H1 (cell line): ENCODE results near the gene PKDREJ. TPM values are rescaled to one million over a fixed set of nuclear protein-coding genes. Genes with fewer than 3 reads are reported as not detected.

Source experiments
- BCL11A ChIP-seq, 2 experiments: IDR thresholded peaks; one replicate each; pipeline ENCODE4 v1.6.1; 2011; ENCODE audit warnings: low read depth in 2 of 2, low read length in 2 of 2, mild to moderate bottlenecking in 2 of 2
- GABPA ChIP-seq: IDR thresholded peaks from 2 replicates; pipeline ENCODE4 v1.6.1; 2011; ENCODE audit warnings: mild to moderate bottlenecking, low read length, moderate library complexity, borderline replicate concordance; ENCODE audit not compliant: insufficient read depth
- POLR2A ChIP-seq, 2 experiments: IDR thresholded peaks; 1 replicate in 1 of 2; 2 replicates in 1 of 2; pipeline ENCODE4 v1.6.1; 2011; ENCODE audit warnings: low read depth in 2 of 2, low read length in 2 of 2, mild to moderate bottlenecking in 2 of 2; ENCODE audit errors: control extremely low read depth in 1 of 2
- POU5F1 ChIP-seq: IDR thresholded peaks from 2 replicates; pipeline ENCODE4 v1.6.1; 2011; ENCODE audit warnings: low read depth, mild to moderate bottlenecking, low read length, moderate library complexity
- RAD21 ChIP-seq, 2 experiments: IDR thresholded peaks in 1 of 2; conservative IDR thresholded peaks in 1 of 2; 2 replicates each; pipeline ENCODE4 v1.6.1; 2011; ENCODE audit warnings: low read depth in 2 of 2, low read length in 2 of 2, improper control_type of control experiment in 1 of 2, inconsistent platforms in 1 of 2, mild to moderate bottlenecking in 1 of 2, moderate library complexity in 1 of 2
- polyA plus RNA-seq, 7 experiments: library from polyadenylated mRNA; depleted of rRNA in 3 of 7; stranded (reverse) in 5 of 7; unstranded in 2 of 7; fragments of >200 nt in 5 of 7; fragments of 200-250 nt in 2 of 7; gene quantifications; 1 replicate in 5 of 7; 2 replicates in 1 of 7; 4 replicates in 1 of 7; pipeline versions ENCODE4 v1.2.1 to v1.2.3, GENCODE V29; 2011 to 2013; ENCODE audit warnings: missing spikeins in 2 of 7, mixed read lengths in 2 of 7
- total RNA-seq: library from RNA; stranded (reverse); fragmentation: NEBNext Ultra II Directional; extraction: Animal tissue kit (Norgen Biotek cat#: 25700); gene quantifications from 2 replicates; pipeline ENCODE4 v1.2.1, GENCODE V29; 2021

PKDREJ gene
- total and polyA plus RNA-seq, 2 of the 8 experiments (the other 6 are each of a cell fraction or from before 2014, with no cell fraction given): 0.02 to 0.04 TPM

GRCh38 chr22:46262449-46263215 lies 511 bp downstream of the PKDREJ start (continued):
- peak in 1 of 2 experiments; percentile 47; a peak in 2 of 4 replicates for TF ChIP-seq RAD21 (IDR thresholded peaks at IDR 0.05 in 1 of 2, conservative IDR thresholded peaks at IDR 0.05 in 1 of 2; ENCODE audit: low read depth in 2 of 2, low read length in 2 of 2)
- TF ChIP-seq BCL11A (IDR thresholded peaks at IDR 0.05; ENCODE audit: low read depth in 2 of 2, low read length in 2 of 2): no peak
- no peak for TF ChIP-seq POU5F1
- TF ChIP-seq GABPA: 0 out of 2 replicates have a peak, but pooled peaks have one; percentile 49
- TF ChIP-seq POLR2A (IDR thresholded peaks at IDR 0.05; ENCODE audit: control extremely low read depth in 1 of 2, low read depth in 2 of 2, low read length in 2 of 2): no peak
